Gastrocnemius medialis (tissue), 4 donors: Measurements from ENCODE around the gene GNAO1. TPM values are rescaled to one million over a fixed set of nuclear protein-coding genes. Genes with fewer than 3 reads are reported as not detected.

Experiments
- ATAC-seq, 2 donors: fragments of 150-250 bp; one replicate each; pipeline ENCODE4 v1.9.1; 2016
- DNase-seq, 2 donors: peaks; one replicate each; pipeline ENCODE4 v3.0.0-alpha.2; 2019
- H3K27ac ChIP-seq, 4 donors: fragments of 200-600 bp; sonication (generic); 1 replicate in 1 of 4; 2 replicates in 3 of 4; pipeline ENCODE4 v1.5.1; 2016 to 2018; ENCODE audit warnings: mild to moderate bottlenecking in 2 of 4, moderate library complexity in 1 of 4
- H3K27me3 ChIP-seq, 3 donors: fragments of 200-600 bp; sonication (generic) in 2 of 3; 1 replicate in 1 of 3; 2 replicates in 2 of 3; pipeline versions ENCODE4 v1.5.1 to v1.6.0; 2016 to 2019; ENCODE audit warnings: mild to moderate bottlenecking in 1 of 3, moderate library complexity in 1 of 3
- H3K36me3 ChIP-seq, 2 donors: fragments of 200-600 bp; sonication (generic) in 1 of 2; one replicate each; pipeline ENCODE4 v1.5.1; 2017 to 2018
- H3K4me1 ChIP-seq, 2 donors: fragments of 200-600 bp; sonication (generic) in 1 of 2; one replicate each; pipeline ENCODE4 v1.5.1; 2016 to 2017; ENCODE audit warnings: mild to moderate bottlenecking in 2 of 2
- H3K4me3 ChIP-seq, 4 donors: fragments of 200-600 bp; sonication (generic) in 3 of 4; 1 replicate in 1 of 4; 2 replicates in 3 of 4; pipeline ENCODE4 v1.5.1; 2016 to 2019; ENCODE audit warnings: mild to moderate bottlenecking in 2 of 4
- H3K9me3 ChIP-seq, 3 donors: fragments of 200-600 bp; sonication (generic) in 2 of 3; 1 replicate in 1 of 3; 2 replicates in 2 of 3; pipeline ENCODE4 v1.5.1; 2016 to 2019
- CTCF ChIP-seq, 5 experiments: fragments of 450-650 bp in 3 of 5; fragments of 200-600 bp in 2 of 5; sonication (generic) in 2 of 5; IDR thresholded peaks in 4 of 5; conservative IDR thresholded peaks in 1 of 5; 1 replicate in 4 of 5; 2 replicates in 1 of 5; pipeline ENCODE4 v1.5.1; 2016 to 2019; ENCODE audit warnings: antibody characterized with exemption in 5 of 5, mild to moderate bottlenecking in 3 of 5, moderate library complexity in 3 of 5
- POLR2A ChIP-seq, 2 donors: fragments of 450-650 bp; IDR thresholded peaks; one replicate each; pipeline ENCODE4 v1.6.1; 2017; ENCODE audit warnings: antibody characterized with exemption in 2 of 2, mild to moderate bottlenecking in 2 of 2, moderate library complexity in 2 of 2
- in situ Hi-C, 4 donors: fragments of 200-750 bp; cut with MboI; loops; one replicate each; pipeline versions ENCODE4 v1.15.0 to v1.8.0; 2017; ENCODE audit warnings: low sequenced_read_pairs in 4 of 4
- intact Hi-C: fragments of 100-400 bp; cut with DNase I; formaldehyde crosslinking; loops from one replicate; pipeline ENCODE4 v1.15.1; 2023; ENCODE audit warnings: low total_unique reads
- total RNA-seq, 4 donors: library from RNA; depleted of rRNA; stranded (reverse); fragments of >200 nt; gene quantifications; one replicate each; pipeline versions ENCODE4 v1.1.0 to v1.2.3, GENCODE V29; 2016

The GNAO1 gene
- total RNA-seq, 4 donors from 2014 or later = 0.25 to 2.0 (median 0.79) TPM

- no peak overlapping the region for H3K27ac ChIP-seq
- no peak overlapping the region for H3K4me3 ChIP-seq
- no peaks in the 10 kb centered on the region for H3K9me3 ChIP-seq
- H3K27me3 ChIP-seq = no peaks in the 10 kb centered on the region
- intact Hi-C loops = no loop called here
- no peaks in the 10 kb centered on the region for H3K36me3 ChIP-seq
- TF ChIP-seq CTCF (IDR thresholded peaks at IDR 0.05 in 4 of 5, conservative IDR thresholded peaks at IDR 0.05 in 1 of 5) (no peak), POLR2A (IDR thresholded peaks at IDR 0.05) (no peak)
- in situ Hi-C loops = no loop called here
- peaks cover 4% of the 10 kb centered on the region in 2 donors for H3K4me1 ChIP-seq
- ATAC-seq (no peak), DNase-seq (no peak)
Observed at GRCh38 chr16:56255904-56256303, 64.6 kb downstream of the GNAO1 start.

GRCh38 chr16:56257239-56257638 is 66.0 kb downstream of the GNAO1 start:
- DNase-seq (peak in 1 of 2 donors; percentile 20), ATAC-seq (no peak)
- TF ChIP-seq CTCF (IDR thresholded peaks at IDR 0.05 in 4 of 5, conservative IDR thresholded peaks at IDR 0.05 in 1 of 5) = no peak
- no peak for TF ChIP-seq POLR2A (IDR thresholded peaks at IDR 0.05)
- H3K4me3 ChIP-seq = no peak overlapping the region
- peak overlapping the region in 2 of 4 donors; percentile 55 to 57 for H3K27ac ChIP-seq
- H3K9me3 ChIP-seq = no peaks in the 10 kb centered on the region
- no peaks in the 10 kb centered on the region for H3K36me3 ChIP-seq
- intact Hi-C loops = no loop called here
- in situ Hi-C loops = no loop called here
- H3K4me1 ChIP-seq = peaks cover 4% of the 10 kb centered on the region in 2 donors
- H3K27me3 ChIP-seq = no peaks in the 10 kb centered on the region

- no peak overlapping the region for H3K4me3 ChIP-seq
- no peaks in the 10 kb centered on the region for H3K36me3 ChIP-seq
- H3K27ac ChIP-seq = peak overlapping the region in 3 of 4 donors; percentile 55 to 57 (median 56)
- ATAC-seq = no peak
- in situ Hi-C loops (no loop called here), intact Hi-C loops (no loop called here)
- no peaks in the 10 kb centered on the region for H3K27me3 ChIP-seq
- no peak for TF ChIP-seq CTCF (IDR thresholded peaks at IDR 0.05 in 4 of 5, conservative IDR thresholded peaks at IDR 0.05 in 1 of 5)
- TF ChIP-seq POLR2A (IDR thresholded peaks at IDR 0.05) = no peak
- H3K9me3 ChIP-seq = no peaks in the 10 kb centered on the region
- no peak for DNase-seq
- peaks cover under 1 to 4% of the 10 kb centered on the region in 2 donors for H3K4me1 ChIP-seq
Observed at GRCh38 chr16:56257666-56258342, 66.5 kb downstream of the GNAO1 start.

GRCh38 chr16:56258508-56259424 is 67.5 kb downstream of the GNAO1 start:
- intact Hi-C loops (no loop called here), in situ Hi-C loops (no loop called here)
- DNase-seq (no peak), ATAC-seq (no peak)
- Histone ChIP-seq H3K9me3 (no peaks in the 10 kb centered on the region), H3K4me3 (no peak overlapping the region), H3K27me3 (no peaks in the 10 kb centered on the region), H3K4me1 (peaks cover 0 to 4% of the 10 kb centered on the region in 2 donors), H3K36me3 (no peaks in the 10 kb centered on the region), H3K27ac (peak overlapping the region in 2 of 4 donors; percentile 20 to 57)
- TF ChIP-seq POLR2A (IDR thresholded peaks at IDR 0.05) = no peak
- TF ChIP-seq CTCF (IDR thresholded peaks at IDR 0.05 in 4 of 5, conservative IDR thresholded peaks at IDR 0.05 in 1 of 5) = no peak
